Fibroblast of lung (primary cell): ENCODE measurements around the gene BCL2.

Source experiments
- EZH2 ChIP-seq: IDR thresholded peaks from 2 replicates; pipeline ENCODE4 v1.5.1; 2012; ENCODE audit warnings: low read length, control low read depth, mild to moderate bottlenecking; ENCODE audit errors: missing control alignments
- TF ChIP-seq, protein P1 (sequence below), 2 donors: IDR thresholded peaks in 1 of 2; conservative IDR thresholded peaks in 1 of 2; 1 replicate in 1 of 2; 2 replicates in 1 of 2; pipeline ENCODE4 v1.5.1; 2011 to 2012; ENCODE audit warnings: low read length in 2 of 2, control low read depth in 1 of 2, inconsistent platforms in 1 of 2, low read depth in 1 of 2, mild to moderate bottlenecking in 1 of 2

DNA sequence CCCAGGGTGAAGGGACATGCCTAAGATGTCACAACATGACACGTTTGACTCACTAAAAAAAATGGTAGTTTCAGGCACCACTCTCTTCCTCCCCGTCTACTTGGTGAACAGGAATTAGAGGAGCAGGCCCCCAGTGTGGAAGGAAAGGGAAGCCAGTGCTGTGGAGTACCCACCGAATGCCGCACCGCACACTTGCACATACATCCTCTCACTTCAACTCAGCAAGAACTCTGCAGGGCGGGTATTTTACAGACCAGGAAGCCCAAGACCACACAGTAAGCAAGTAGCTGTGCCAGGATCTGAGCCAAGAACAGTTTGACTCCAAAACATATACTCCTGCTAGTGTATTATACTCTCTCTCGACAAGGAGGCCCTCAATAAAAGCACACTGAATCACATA, 69.8 kb downstream of the BCL2 start:
- TF ChIP-seq, protein P1, sequence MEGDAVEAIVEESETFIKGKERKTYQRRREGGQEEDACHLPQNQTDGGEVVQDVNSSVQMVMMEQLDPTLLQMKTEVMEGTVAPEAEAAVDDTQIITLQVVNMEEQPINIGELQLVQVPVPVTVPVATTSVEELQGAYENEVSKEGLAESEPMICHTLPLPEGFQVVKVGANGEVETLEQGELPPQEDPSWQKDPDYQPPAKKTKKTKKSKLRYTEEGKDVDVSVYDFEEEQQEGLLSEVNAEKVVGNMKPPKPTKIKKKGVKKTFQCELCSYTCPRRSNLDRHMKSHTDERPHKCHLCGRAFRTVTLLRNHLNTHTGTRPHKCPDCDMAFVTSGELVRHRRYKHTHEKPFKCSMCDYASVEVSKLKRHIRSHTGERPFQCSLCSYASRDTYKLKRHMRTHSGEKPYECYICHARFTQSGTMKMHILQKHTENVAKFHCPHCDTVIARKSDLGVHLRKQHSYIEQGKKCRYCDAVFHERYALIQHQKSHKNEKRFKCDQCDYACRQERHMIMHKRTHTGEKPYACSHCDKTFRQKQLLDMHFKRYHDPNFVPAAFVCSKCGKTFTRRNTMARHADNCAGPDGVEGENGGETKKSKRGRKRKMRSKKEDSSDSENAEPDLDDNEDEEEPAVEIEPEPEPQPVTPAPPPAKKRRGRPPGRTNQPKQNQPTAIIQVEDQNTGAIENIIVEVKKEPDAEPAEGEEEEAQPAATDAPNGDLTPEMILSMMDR (conservative IDR thresholded peaks at IDR 0.05 in 1 of 2, IDR thresholded peaks at IDR 0.05 in 1 of 2; ENCODE audit: low read depth in 1 of 2, low read length in 2 of 2) = no peak
- no peak for TF ChIP-seq EZH2
